Gastrocnemius medialis (tissue), 4 donors: ENCODE results near the gene GRID2. TPM values are rescaled to one million over a fixed set of nuclear protein-coding genes. Genes with fewer than 3 reads are reported as not detected.

Experiments used
- ATAC-seq, 2 donors: fragments of 150-250 bp; one replicate each; pipeline ENCODE4 v1.9.1; 2016
- DNase-seq, 2 donors: peaks; one replicate each; pipeline ENCODE4 v3.0.0-alpha.2; 2019
- H3K27ac ChIP-seq, 4 donors: fragments of 200-600 bp; sonication (generic); 1 replicate in 1 of 4; 2 replicates in 3 of 4; pipeline ENCODE4 v1.5.1; 2016 to 2018; ENCODE audit warnings: mild to moderate bottlenecking in 2 of 4, moderate library complexity in 1 of 4
- H3K27me3 ChIP-seq, 3 donors: fragments of 200-600 bp; sonication (generic) in 2 of 3; 1 replicate in 1 of 3; 2 replicates in 2 of 3; pipeline versions ENCODE4 v1.5.1 to v1.6.0; 2016 to 2019; ENCODE audit warnings: mild to moderate bottlenecking in 1 of 3, moderate library complexity in 1 of 3
- H3K36me3 ChIP-seq, 2 donors: fragments of 200-600 bp; sonication (generic) in 1 of 2; one replicate each; pipeline ENCODE4 v1.5.1; 2017 to 2018
- H3K4me1 ChIP-seq, 2 donors: fragments of 200-600 bp; sonication (generic) in 1 of 2; one replicate each; pipeline ENCODE4 v1.5.1; 2016 to 2017; ENCODE audit warnings: mild to moderate bottlenecking in 2 of 2
- H3K4me3 ChIP-seq, 4 donors: fragments of 200-600 bp; sonication (generic) in 3 of 4; 1 replicate in 1 of 4; 2 replicates in 3 of 4; pipeline ENCODE4 v1.5.1; 2016 to 2019; ENCODE audit warnings: mild to moderate bottlenecking in 2 of 4
- H3K9me3 ChIP-seq, 3 donors: fragments of 200-600 bp; sonication (generic) in 2 of 3; 1 replicate in 1 of 3; 2 replicates in 2 of 3; pipeline ENCODE4 v1.5.1; 2016 to 2019
- POLR2A ChIP-seq, 2 donors: fragments of 450-650 bp; IDR thresholded peaks; one replicate each; pipeline ENCODE4 v1.6.1; 2017; ENCODE audit warnings: antibody characterized with exemption in 2 of 2, mild to moderate bottlenecking in 2 of 2, moderate library complexity in 2 of 2
- in situ Hi-C, 4 donors: fragments of 200-750 bp; cut with MboI; loops; one replicate each; pipeline versions ENCODE4 v1.15.0 to v1.8.0; 2017; ENCODE audit warnings: low sequenced_read_pairs in 4 of 4
- intact Hi-C: fragments of 100-400 bp; cut with DNase I; formaldehyde crosslinking; loops from one replicate; pipeline ENCODE4 v1.15.1; 2023; ENCODE audit warnings: low total_unique reads
- total RNA-seq, 4 donors: library from RNA; depleted of rRNA; stranded (reverse); fragments of >200 nt; gene quantifications; one replicate each; pipeline versions ENCODE4 v1.1.0 to v1.2.3, GENCODE V29; 2016
- TF ChIP-seq, protein P1 (sequence below), 5 experiments: fragments of 450-650 bp in 3 of 5; fragments of 200-600 bp in 2 of 5; sonication (generic) in 2 of 5; IDR thresholded peaks in 4 of 5; conservative IDR thresholded peaks in 1 of 5; 1 replicate in 4 of 5; 2 replicates in 1 of 5; pipeline ENCODE4 v1.5.1; 2016 to 2019; ENCODE audit warnings: antibody characterized with exemption in 5 of 5, mild to moderate bottlenecking in 3 of 5, moderate library complexity in 3 of 5

The GRID2 gene
- total RNA-seq, 4 donors from 2014 or later: not detected

DNA sequence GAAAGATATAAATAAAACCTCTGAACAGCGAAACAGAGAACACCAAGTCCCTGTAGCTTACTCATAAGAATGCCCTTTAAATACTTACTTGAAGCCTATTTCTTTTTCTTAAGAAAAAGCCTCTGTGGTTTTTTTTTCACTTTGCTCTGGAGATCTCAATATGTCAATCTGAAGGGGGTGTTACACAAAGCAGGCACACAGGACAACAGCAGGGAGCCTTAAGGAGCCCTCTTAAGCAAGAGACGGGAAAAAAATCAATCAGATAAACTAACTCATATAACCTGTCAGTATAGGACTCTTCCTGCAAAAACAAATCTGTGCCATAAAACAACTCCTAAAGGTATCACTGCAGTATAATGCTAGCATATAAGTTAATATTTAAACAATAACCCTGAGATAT is 913.7 kb downstream of the GRID2 start:
- in situ Hi-C loops (no loop called here), intact Hi-C loops (no loop called here)
- no peaks in the 10 kb centered on the region for H3K27me3 ChIP-seq
- H3K9me3 ChIP-seq: no peaks in the 10 kb centered on the region
- H3K4me3 ChIP-seq: no peak overlapping the region
- TF ChIP-seq POLR2A (IDR thresholded peaks at IDR 0.05): no peak
- TF ChIP-seq, protein P1, sequence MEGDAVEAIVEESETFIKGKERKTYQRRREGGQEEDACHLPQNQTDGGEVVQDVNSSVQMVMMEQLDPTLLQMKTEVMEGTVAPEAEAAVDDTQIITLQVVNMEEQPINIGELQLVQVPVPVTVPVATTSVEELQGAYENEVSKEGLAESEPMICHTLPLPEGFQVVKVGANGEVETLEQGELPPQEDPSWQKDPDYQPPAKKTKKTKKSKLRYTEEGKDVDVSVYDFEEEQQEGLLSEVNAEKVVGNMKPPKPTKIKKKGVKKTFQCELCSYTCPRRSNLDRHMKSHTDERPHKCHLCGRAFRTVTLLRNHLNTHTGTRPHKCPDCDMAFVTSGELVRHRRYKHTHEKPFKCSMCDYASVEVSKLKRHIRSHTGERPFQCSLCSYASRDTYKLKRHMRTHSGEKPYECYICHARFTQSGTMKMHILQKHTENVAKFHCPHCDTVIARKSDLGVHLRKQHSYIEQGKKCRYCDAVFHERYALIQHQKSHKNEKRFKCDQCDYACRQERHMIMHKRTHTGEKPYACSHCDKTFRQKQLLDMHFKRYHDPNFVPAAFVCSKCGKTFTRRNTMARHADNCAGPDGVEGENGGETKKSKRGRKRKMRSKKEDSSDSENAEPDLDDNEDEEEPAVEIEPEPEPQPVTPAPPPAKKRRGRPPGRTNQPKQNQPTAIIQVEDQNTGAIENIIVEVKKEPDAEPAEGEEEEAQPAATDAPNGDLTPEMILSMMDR (IDR thresholded peaks at IDR 0.05 in 4 of 5, conservative IDR thresholded peaks at IDR 0.05 in 1 of 5): no peak
- no peaks in the 10 kb centered on the region for H3K36me3 ChIP-seq
- no peak for DNase-seq
- H3K4me1 ChIP-seq: no peaks in the 10 kb centered on the region
- no peak for ATAC-seq
- H3K27ac ChIP-seq: no peak overlapping the region

DNA sequence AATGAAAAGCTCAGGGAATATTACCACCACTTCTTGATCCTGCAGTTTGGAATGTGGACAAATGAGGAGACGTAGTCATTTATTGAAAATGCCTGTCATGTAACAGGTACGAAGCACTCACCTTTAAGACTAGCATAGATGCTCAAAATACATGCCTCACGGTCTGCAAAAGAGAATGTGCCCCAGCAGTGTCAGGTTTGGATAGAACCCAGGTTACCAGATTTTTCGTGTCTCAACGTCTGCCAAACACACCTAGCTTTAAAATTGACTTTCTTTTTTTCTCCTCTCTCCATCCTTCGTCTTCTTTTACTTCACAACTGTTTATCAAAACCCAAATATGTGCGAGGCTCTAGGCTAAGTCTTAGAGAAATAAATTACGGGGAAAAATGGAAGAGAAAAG is 918.0 kb downstream of the GRID2 start:
- no peak for DNase-seq
- H3K36me3 ChIP-seq: no peaks in the 10 kb centered on the region
- intact Hi-C loops (no loop called here), in situ Hi-C loops (no loop called here)
- no peak overlapping the region for H3K4me3 ChIP-seq
- ATAC-seq: no peak
- H3K27me3 ChIP-seq: no peaks in the 10 kb centered on the region
- H3K4me1 ChIP-seq: no peaks in the 10 kb centered on the region
- TF ChIP-seq, protein P1 (IDR thresholded peaks at IDR 0.05 in 4 of 5, conservative IDR thresholded peaks at IDR 0.05 in 1 of 5): no peak
- TF ChIP-seq POLR2A (IDR thresholded peaks at IDR 0.05): no peak
- no peaks in the 10 kb centered on the region for H3K9me3 ChIP-seq
- no peak overlapping the region for H3K27ac ChIP-seq

DNA sequence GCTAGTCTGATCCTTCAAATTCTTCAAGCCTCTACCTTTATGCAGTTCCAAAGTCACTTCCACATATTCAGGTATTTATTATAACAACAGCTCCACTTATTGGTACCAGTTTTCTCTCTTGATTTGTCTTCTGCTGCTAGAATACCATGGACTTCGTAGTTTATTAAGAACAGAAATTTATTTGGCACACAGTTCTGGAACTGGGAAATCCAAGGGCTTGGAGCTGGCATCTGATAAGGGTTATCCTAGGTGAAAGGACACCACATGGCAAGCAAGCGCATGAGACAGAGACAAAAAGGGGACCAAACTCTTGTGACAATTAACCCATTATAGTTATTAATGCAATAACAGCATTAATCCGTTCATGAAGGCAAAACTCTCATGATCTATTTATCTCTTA is 924.3 kb downstream of the GRID2 start:
- no peak overlapping the region for H3K27ac ChIP-seq
- peaks cover 0 to 4% of the 10 kb centered on the region in 2 donors for H3K4me1 ChIP-seq
- H3K9me3 ChIP-seq: no peaks in the 10 kb centered on the region
- no peak for TF ChIP-seq POLR2A (IDR thresholded peaks at IDR 0.05)
- ATAC-seq (no peak), DNase-seq (no peak)
- no peaks in the 10 kb centered on the region for H3K36me3 ChIP-seq
- intact Hi-C loops (no loop called here), in situ Hi-C loops (no loop called here)
- H3K27me3 ChIP-seq: no peaks in the 10 kb centered on the region
- H3K4me3 ChIP-seq: no peak overlapping the region

DNA sequence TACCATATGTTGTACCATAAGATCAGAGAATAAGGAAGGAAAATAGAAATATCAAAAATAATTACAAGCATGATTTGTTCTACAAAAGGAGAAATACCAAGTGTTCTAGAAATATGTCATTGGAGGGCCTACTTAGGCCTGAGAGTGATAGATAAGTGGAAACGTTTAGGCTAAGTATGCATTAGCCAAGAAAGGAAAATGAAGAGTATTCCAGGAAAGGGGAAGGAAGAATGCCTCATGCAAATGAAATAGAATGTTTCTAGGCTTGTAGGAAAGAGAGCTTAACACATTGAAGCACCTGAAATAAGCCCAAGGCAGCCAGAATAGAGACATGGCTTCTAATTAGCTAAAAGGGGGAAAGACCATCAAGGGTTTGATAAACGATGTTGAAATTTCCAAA is 929.1 kb downstream of the GRID2 start:
- in situ Hi-C loops (no loop called here), intact Hi-C loops (no loop called here)
- ATAC-seq (no peak), DNase-seq (no peak)
- no peaks in the 10 kb centered on the region for H3K27me3 ChIP-seq
- no peaks in the 10 kb centered on the region for H3K9me3 ChIP-seq
- peaks cover 0 to 4% of the 10 kb centered on the region in 2 donors for H3K4me1 ChIP-seq
- H3K36me3 ChIP-seq: no peaks in the 10 kb centered on the region
- TF ChIP-seq POLR2A (IDR thresholded peaks at IDR 0.05): no peak
- TF ChIP-seq, protein P1 (IDR thresholded peaks at IDR 0.05 in 4 of 5, conservative IDR thresholded peaks at IDR 0.05 in 1 of 5): no peak
- no peak overlapping the region for H3K4me3 ChIP-seq
- H3K27ac ChIP-seq: no peak overlapping the region

DNA sequence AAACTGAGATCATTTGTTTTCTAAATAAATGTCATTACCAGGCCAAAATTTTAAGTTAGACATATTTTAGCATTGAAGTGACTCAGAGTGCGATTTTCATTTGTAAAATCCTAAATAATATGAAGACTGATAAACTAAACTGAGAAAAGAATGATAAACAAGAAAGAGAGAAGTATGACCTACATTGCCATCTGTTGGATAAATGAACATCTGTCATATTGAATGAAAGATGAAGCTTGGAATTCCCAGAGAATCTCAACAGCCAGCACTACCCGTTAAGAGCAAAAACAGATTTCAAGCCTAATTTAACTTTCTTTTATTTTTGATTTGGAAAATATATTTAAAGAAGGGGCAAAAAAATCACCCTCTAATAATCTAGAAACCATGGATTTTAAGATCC is 933.8 kb downstream of the GRID2 start:
- no peak overlapping the region for H3K4me3 ChIP-seq
- H3K4me1 ChIP-seq: no peaks in the 10 kb centered on the region
- intact Hi-C loops: no loop called here
- in situ Hi-C loops: no loop called here
- no peak overlapping the region for H3K27ac ChIP-seq
- TF ChIP-seq, protein P1 (IDR thresholded peaks at IDR 0.05 in 4 of 5, conservative IDR thresholded peaks at IDR 0.05 in 1 of 5): no peak
- no peak for TF ChIP-seq POLR2A (IDR thresholded peaks at IDR 0.05)
- DNase-seq: no peak
- no peak for ATAC-seq
- H3K9me3 ChIP-seq: no peaks in the 10 kb centered on the region
- H3K36me3 ChIP-seq: no peaks in the 10 kb centered on the region
- H3K27me3 ChIP-seq: no peaks in the 10 kb centered on the region
